ENCODE measurements around the gene POLR2E. TPM values are rescaled to one million over a fixed set of nuclear protein-coding genes. Genes with fewer than 3 reads are reported as not detected.
A peak's percentile ranks its signal among the peaks of the same experiment; 100 is the strongest.

POLR2E gene
- total and polyA plus RNA-seq, 9 of the 15 experiments (the other 6 are each of a cell fraction or from before 2014, with no cell fraction given): 3.4 to 413 (median 244) TPM

DNA sequence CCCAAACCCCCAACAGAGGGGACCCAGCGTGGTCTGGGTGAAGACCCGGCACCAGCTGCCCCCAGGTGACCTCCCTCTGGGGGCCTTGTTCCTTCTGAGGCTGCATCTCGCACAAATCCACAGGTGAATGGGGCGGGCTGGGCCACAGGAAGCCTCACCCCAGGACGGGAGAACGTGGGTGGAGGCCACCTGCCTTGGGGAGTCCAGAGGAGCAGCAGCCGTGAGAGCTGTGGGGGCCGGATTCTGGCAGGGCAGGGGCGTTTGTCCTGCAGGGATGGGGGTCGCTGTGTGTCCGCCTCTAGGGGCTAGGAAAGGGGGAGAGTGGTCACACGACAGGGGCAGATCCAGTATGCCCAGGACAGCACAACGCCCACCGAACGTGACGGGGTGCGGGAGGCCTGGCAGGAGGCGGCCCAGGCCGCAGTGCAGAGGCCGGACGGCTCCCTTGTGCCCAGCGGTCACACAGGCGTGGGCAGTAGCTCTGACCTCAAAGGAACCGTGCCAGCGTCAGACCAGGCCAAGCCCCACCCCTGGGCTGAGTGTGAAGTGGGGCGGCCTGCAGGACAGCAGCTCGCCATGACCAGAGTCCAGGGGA is 6.7 kb downstream of the POLR2E start (continued):
- TF ChIP-seq SETDB1 (IDR thresholded peaks at IDR 0.05; ENCODE audit: low read length) (no peak), PHTF2 (CRISPR knock-in tag; IDR thresholded peaks at IDR 0.05) (no peak), HNRNPK (IDR thresholded peaks at IDR 0.05; ENCODE audit: low read depth, low read length, poor library complexity, severe bottlenecking) (no peak)
- TF ChIP-seq, protein P1, sequence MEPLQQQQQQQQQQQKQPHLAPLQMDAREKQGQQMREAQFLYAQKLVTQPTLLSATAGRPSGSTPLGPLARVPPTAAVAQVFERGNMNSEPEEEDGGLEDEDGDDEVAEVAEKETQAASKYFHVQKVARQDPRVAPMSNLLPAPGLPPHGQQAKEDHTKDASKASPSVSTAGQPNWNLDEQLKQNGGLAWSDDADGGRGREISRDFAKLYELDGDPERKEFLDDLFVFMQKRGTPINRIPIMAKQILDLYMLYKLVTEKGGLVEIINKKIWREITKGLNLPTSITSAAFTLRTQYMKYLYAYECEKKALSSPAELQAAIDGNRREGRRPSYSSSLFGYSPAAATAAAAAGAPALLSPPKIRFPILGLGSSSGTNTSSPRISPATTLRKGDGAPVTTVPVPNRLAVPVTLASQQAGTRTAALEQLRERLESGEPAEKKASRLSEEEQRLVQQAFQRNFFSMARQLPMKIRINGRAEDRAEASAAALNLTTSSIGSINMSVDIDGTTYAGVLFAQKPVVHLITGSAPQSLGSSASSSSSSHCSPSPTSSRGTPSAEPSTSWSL (CRISPR knock-in tag; IDR thresholded peaks at IDR 0.05; ENCODE audit: borderline replicate concordance): no peak
- TF ChIP-seq, protein P2, sequence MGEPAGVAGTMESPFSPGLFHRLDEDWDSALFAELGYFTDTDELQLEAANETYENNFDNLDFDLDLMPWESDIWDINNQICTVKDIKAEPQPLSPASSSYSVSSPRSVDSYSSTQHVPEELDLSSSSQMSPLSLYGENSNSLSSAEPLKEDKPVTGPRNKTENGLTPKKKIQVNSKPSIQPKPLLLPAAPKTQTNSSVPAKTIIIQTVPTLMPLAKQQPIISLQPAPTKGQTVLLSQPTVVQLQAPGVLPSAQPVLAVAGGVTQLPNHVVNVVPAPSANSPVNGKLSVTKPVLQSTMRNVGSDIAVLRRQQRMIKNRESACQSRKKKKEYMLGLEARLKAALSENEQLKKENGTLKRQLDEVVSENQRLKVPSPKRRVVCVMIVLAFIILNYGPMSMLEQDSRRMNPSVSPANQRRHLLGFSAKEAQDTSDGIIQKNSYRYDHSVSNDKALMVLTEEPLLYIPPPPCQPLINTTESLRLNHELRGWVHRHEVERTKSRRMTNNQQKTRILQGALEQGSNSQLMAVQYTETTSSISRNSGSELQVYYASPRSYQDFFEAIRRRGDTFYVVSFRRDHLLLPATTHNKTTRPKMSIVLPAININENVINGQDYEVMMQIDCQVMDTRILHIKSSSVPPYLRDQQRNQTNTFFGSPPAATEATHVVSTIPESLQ (CRISPR knock-in tag; IDR thresholded peaks at IDR 0.05): no peak

DNA sequence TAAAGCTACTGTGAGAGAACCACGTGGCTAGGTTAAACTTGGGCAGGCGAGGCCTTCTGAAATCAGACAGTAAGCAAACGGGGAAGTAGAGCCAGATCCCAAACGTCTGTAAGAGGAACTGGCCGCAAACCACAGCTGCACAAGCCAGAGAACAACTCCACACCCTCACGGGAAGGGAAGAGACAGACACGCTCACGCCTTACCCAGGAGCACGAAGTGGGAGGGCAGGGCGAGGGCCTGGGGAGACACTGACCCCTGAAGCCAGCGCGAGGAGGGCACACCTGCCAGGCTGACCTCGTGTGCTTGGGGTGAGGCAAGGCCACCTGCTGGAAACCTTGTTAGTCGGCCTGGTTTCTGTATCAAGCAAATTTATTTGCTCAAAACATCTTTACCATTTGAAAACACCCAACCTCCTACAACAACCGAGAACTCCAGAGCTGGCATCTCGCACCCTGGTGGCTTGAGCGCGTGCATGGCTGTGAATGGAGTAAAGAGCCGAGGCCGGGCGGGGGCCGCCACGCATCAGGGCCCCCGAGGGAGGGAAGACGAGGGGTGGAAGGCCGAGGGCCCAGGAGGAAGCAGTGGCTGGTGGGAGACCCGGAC is 7.3 kb downstream of the POLR2E start:
- WGBS (ENCODE audit: insufficient coverage, low coverage, missing lambda C conversion rate): 75% methylated on average over 21 of the region's 27 CpGs
- in situ Hi-C loops (cut with MboI) (no loop called here), intact Hi-C loops (cut with micrococcal nuclease) (no loop called here)
- POLR2A ChIA-PET: interaction anchor here (0.6 to 1.2 kb wide), 2 partner anchors 10 to 80 kb away, joined by 3 to 4 read pairs; no protein-coding TSS in a partner anchor
- H3K4me2 ChIP-seq (ENCODE audit: insufficient read depth, low read length): no peak overlapping the region
- H3K9me3 ChIP-seq (replicated peaks; ENCODE audit: control insufficient read depth, insufficient read depth, low read depth, low read length): no peaks in the 10 kb centered on the region
- DNase-seq (ENCODE audit: extremely low read depth in 1 of 4, low spot score in 3 of 4) (no peak), FAIRE-seq (no peak), ATAC-seq (no peak)
- peaks cover 12% of the 10 kb centered on the region for H3K79me2 ChIP-seq (ENCODE audit: control insufficient read depth, insufficient read depth, low read length)
- CTCF ChIA-PET (ENCODE audit: low intra/inter-chr PET ratio): no interaction called here
- no peak overlapping the region for H2AFZ ChIP-seq (ENCODE audit: low read depth, low read length)
- H3K9me1 ChIP-seq (ENCODE audit: control insufficient read depth, insufficient read depth, low read length): peaks cover 3% of the 10 kb centered on the region
- H3K27me3 ChIP-seq (ENCODE audit: control insufficient read depth in 2 of 2, insufficient read depth in 2 of 2, low read length in 2 of 2): no peaks in the 10 kb centered on the region
- peaks cover 79% of the 10 kb centered on the region; the same call in 2 of the 3 replicates for H3K36me3 ChIP-seq (ENCODE audit: control insufficient read depth, insufficient read depth, low read length)
- BruUV-seq (replicated peaks): TSS peak; percentile 29
- H3K27ac ChIP-seq (ENCODE audit: extremely low read depth, low read depth, low read length): no peak overlapping the region
- H3K4me1 ChIP-seq (replicated peaks in 1 of 2; ENCODE audit: control insufficient read depth in 2 of 2, insufficient read depth in 2 of 2, low read length in 2 of 2): peaks cover 3 to 68% of the 10 kb centered on the region in 2 experiments; a peak in 4 of 5 replicates
- peak overlapping the region in 1 of 2 experiments; percentile 52; a peak in 1 of 4 replicates for H3K9ac ChIP-seq (ENCODE audit: insufficient read depth in 1 of 2, low read depth in 2 of 2, low read length in 2 of 2)
- TF ChIP-seq CBX8 (IDR thresholded peaks at IDR 0.05; ENCODE audit: borderline replicate concordance, extremely low read depth, low read depth, low read length, poor library complexity, severe bottlenecking) (no peak), SPI1 (IDR thresholded peaks at IDR 0.05; ENCODE audit: borderline replicate concordance, low read depth, low read length) (peak; percentile 62; the same call in 1 of the 2 replicates), TAF15 (IDR thresholded peaks at IDR 0.05; ENCODE audit: low read depth, low read length) (no peak), ZNF140 (CRISPR knock-in tag; IDR thresholded peaks at IDR 0.05) (no peak), U2AF1 (optimal IDR thresholded peaks at IDR 0.05; ENCODE audit: low read depth, low read length) (no peak), POLR2A (conservative IDR thresholded peaks at IDR 0.05) (0 out of 2 replicates have a peak, but pooled peaks have one; percentile 18)
- H4K20me1 ChIP-seq (replicated peaks; ENCODE audit: control insufficient read depth, insufficient read depth, low read length): no peaks in the 10 kb centered on the region
- H3K4me3 ChIP-seq: no peak overlapping the region

Measured in K562 (cell line).